Thyroid gland (tissue), 4 donors: ENCODE results near the gene ADCYAP1. TPM values are rescaled to one million over a fixed set of nuclear protein-coding genes. Genes with fewer than 3 reads are reported as not detected.
A peak's percentile ranks its signal among the peaks of the same experiment; 100 is the strongest.

Experiments
- DNase-seq, 2 donors: peaks; one replicate each; pipeline ENCODE4 v3.0.0-alpha.2; 2019
- H3K27ac ChIP-seq, 3 donors: fragments of 200-600 bp; sonication (generic); 1 replicate in 2 of 3; 2 replicates in 1 of 3; pipeline ENCODE4 v1.5.1; 2016 to 2019; ENCODE audit warnings: mild to moderate bottlenecking in 1 of 3, moderate library complexity in 1 of 3
- H3K27me3 ChIP-seq: fragments of 200-600 bp; sonication (generic); one replicate; pipeline ENCODE4 v1.5.1; 2019
- H3K36me3 ChIP-seq, 2 donors: fragments of 200-600 bp; sonication (generic); one replicate each; pipeline ENCODE4 v1.5.1; 2016 to 2019
- H3K4me1 ChIP-seq, 2 donors: fragments of 200-600 bp; sonication (generic); one replicate each; pipeline ENCODE4 v1.5.1; 2017 to 2019
- H3K4me3 ChIP-seq, 3 donors: fragments of 200-600 bp; sonication (generic); replicated peaks in 1 of 3; 1 replicate in 2 of 3; 2 replicates in 1 of 3; pipeline ENCODE4 v1.5.1; 2016; ENCODE audit warnings: mild to moderate bottlenecking in 1 of 3
- H3K9me3 ChIP-seq: fragments of 200-600 bp; sonication (generic); one replicate; pipeline ENCODE4 v1.5.1; 2017
- CTCF ChIP-seq, 6 experiments: fragments of 200-600 bp in 3 of 6; fragments of 450-650 bp in 3 of 6; sonication (generic) in 3 of 6; IDR thresholded peaks; one replicate each; pipeline ENCODE4 v1.5.1; 2016 to 2019; ENCODE audit warnings: antibody characterized with exemption in 6 of 6, mild to moderate bottlenecking in 2 of 6, inconsistent platforms in 1 of 6, moderate library complexity in 1 of 6
- POLR2A ChIP-seq, 2 donors: fragments of 450-650 bp; IDR thresholded peaks; one replicate each; pipeline ENCODE4 v1.6.1; 2017; ENCODE audit warnings: antibody characterized with exemption in 2 of 2, mild to moderate bottlenecking in 2 of 2, moderate library complexity in 1 of 2
- whole genome bisulfite sequencing, 2 donors: methylation state at CpG; one replicate each; pipeline ENCODE4 v1.1.5; 2017; 5-methylcytosine and 5-hydroxymethylcytosine counted together
- intact Hi-C: fragments of 100-400 bp; cut with DNase I; formaldehyde crosslinking; loops from one replicate; pipeline ENCODE4 v1.15.1; 2023
- total RNA-seq, 4 donors: library from RNA; depleted of rRNA; stranded (reverse); fragments of >200 nt; gene quantifications; one replicate each; pipeline ENCODE4 v1.2.3, GENCODE V29; 2016

The ADCYAP1 gene
- total RNA-seq, 4 donors from 2014 or later: 0.13 to 0.75 (median 0.20) TPM; not detected in 1

- intact Hi-C loops: no loop called here
- DNase-seq: no peak
- 74 to 80% methylated on average over 1 of the region's 1 CpG for WGBS, 2 donors
- no peaks in the 10 kb centered on the region for H3K27me3 ChIP-seq
- no peaks in the 10 kb centered on the region for H3K36me3 ChIP-seq
- no peak overlapping the region for H3K27ac ChIP-seq
- no peak overlapping the region for H3K4me3 ChIP-seq
- no peaks in the 10 kb centered on the region for H3K4me1 ChIP-seq
- TF ChIP-seq POLR2A (IDR thresholded peaks at IDR 0.05): no peak
- TF ChIP-seq CTCF (IDR thresholded peaks at IDR 0.05): no peak
- H3K9me3 ChIP-seq: no peaks in the 10 kb centered on the region
These were observed 8.4 kb upstream of the ADCYAP1 start for GRCh38 chr18:896315-896714.

- H3K4me1 ChIP-seq: peaks cover 2 to 11% of the 10 kb centered on the region in 2 donors
- H3K9me3 ChIP-seq: no peaks in the 10 kb centered on the region
- peaks cover 28% of the 10 kb centered on the region for H3K27me3 ChIP-seq
- intact Hi-C loops: no loop called here
- H3K36me3 ChIP-seq: no peaks in the 10 kb centered on the region
- no peak for DNase-seq
- TF ChIP-seq POLR2A (IDR thresholded peaks at IDR 0.05) (no peak), CTCF (IDR thresholded peaks at IDR 0.05) (no peak)
- no peak overlapping the region for H3K27ac ChIP-seq
- H3K4me3 ChIP-seq: no peak overlapping the region
These were observed 2.9 kb upstream of the ADCYAP1 start for GRCh38 chr18:901761-902160.

- Histone ChIP-seq H3K27ac (no peak overlapping the region), H3K36me3 (no peaks in the 10 kb centered on the region), H3K4me1 (peaks cover 7 to 16% of the 10 kb centered on the region in 2 donors), H3K27me3 (peaks cover 32% of the 10 kb centered on the region), H3K9me3 (no peaks in the 10 kb centered on the region), H3K4me3 (no peak overlapping the region)
- WGBS, 2 donors: 23 to 26% methylated on average over 9 of the region's 9 CpGs
- no peak for DNase-seq
- intact Hi-C loops: no loop called here
- TF ChIP-seq POLR2A (IDR thresholded peaks at IDR 0.05) (no peak), CTCF (IDR thresholded peaks at IDR 0.05) (no peak)
These were observed 2.4 kb upstream of the ADCYAP1 start for GRCh38 chr18:902229-902628.

- intact Hi-C loops: no loop called here
- no peak overlapping the region for H3K4me3 ChIP-seq
- no peak for TF ChIP-seq CTCF (IDR thresholded peaks at IDR 0.05)
- no peak for TF ChIP-seq POLR2A (IDR thresholded peaks at IDR 0.05)
- H3K9me3 ChIP-seq: no peaks in the 10 kb centered on the region
- peaks cover 16 to 30% of the 10 kb centered on the region in 2 donors for H3K4me1 ChIP-seq
- 6 to 8% methylated on average over 11 of the region's 11 CpGs for WGBS, 2 donors
- peaks cover 42% of the 10 kb centered on the region for H3K27me3 ChIP-seq
- H3K36me3 ChIP-seq: no peaks in the 10 kb centered on the region
- H3K27ac ChIP-seq: no peak overlapping the region
- DNase-seq: peak; percentile 47 to 66
These were observed 970 bp upstream of the ADCYAP1 start for GRCh38 chr18:903701-904100.

DNA sequence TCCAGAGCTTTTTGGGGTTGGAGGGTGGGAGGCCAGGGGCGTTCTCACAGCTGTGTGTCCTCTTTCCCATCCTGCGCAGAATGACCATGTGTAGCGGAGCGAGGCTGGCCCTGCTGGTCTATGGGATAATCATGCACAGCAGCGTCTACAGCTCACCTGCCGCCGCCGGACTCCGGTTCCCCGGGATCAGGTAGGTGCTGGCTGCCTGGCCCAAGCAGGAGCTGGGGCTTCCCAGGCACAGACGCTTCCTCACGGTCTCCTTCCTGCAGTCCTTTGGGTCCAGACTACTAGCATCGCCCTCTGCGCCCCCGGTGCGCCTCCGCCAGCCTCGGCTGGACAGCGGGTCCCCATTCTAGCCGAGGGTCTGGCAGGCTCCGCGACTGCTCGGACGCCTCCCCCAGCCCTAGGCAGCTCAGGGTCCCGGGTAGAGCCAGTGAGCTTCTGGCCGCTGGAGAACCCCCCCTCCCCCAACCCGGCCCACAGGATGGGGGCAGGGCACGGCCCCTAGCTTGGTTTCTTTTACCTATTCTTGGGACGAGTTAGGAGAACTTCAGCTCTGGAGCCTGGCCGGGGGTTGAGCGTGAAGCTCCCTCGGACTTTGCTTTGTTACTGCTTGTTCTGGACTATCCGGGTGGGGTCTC lies 756 bp downstream of the ADCYAP1 start:
- 1 to 3% methylated on average over 13 to 21 of the region's 33 CpGs for WGBS, 2 donors
- H3K36me3 ChIP-seq: no peaks in the 10 kb centered on the region
- H3K4me3 ChIP-seq: no peak overlapping the region
- TF ChIP-seq POLR2A (IDR thresholded peaks at IDR 0.05) (no peak), CTCF (IDR thresholded peaks at IDR 0.05) (no peak)
- peaks cover 24 to 38% of the 10 kb centered on the region in 2 donors for H3K4me1 ChIP-seq
- intact Hi-C loops: no loop called here
- H3K9me3 ChIP-seq: no peaks in the 10 kb centered on the region
- DNase-seq: no peak
- no peak overlapping the region for H3K27ac ChIP-seq
- peaks cover 55% of the 10 kb centered on the region for H3K27me3 ChIP-seq
